Activated naive CD4-positive, alpha-beta T cell treated with Interleukin-2 at 50 U/mL for 16 hours (primary cell): Measurements from ENCODE around the gene CIRBP.
"Not testable (repeated sequence)": the region's sequence is repeated elsewhere in the genome, so short reads cannot be mapped to it uniquely, and the experiment has no call there.

Experiments used
- DNase-seq: peaks from one replicate; pipeline ENCODE4 v3.0.0-alpha.2; 2020

The CIRBP gene

GRCh38 chr19:1295169-1296012, 26.3 kb downstream of the CIRBP start:
- peak; percentile 38 for DNase-seq

DNA sequence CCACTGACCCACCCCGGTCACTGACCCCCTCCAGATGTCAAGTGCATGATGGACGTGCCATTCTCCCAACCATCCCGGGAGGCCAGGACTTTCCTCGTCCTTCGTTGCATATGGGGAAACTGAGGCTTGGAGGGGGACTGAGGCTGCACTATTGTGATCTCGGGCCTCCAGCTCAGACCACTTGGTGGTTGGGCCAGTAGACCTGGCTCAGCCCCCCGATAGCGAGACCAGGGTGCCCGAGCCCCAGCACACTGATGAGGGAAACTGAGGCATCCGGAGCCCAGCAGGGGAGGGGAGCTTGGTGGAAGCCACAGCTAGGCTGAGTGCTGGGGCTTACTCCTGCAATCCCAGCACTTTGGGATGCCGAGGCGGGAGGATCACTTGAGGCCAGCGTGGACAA, 26.9 kb downstream of the CIRBP start:
- no peak for DNase-seq

DNA sequence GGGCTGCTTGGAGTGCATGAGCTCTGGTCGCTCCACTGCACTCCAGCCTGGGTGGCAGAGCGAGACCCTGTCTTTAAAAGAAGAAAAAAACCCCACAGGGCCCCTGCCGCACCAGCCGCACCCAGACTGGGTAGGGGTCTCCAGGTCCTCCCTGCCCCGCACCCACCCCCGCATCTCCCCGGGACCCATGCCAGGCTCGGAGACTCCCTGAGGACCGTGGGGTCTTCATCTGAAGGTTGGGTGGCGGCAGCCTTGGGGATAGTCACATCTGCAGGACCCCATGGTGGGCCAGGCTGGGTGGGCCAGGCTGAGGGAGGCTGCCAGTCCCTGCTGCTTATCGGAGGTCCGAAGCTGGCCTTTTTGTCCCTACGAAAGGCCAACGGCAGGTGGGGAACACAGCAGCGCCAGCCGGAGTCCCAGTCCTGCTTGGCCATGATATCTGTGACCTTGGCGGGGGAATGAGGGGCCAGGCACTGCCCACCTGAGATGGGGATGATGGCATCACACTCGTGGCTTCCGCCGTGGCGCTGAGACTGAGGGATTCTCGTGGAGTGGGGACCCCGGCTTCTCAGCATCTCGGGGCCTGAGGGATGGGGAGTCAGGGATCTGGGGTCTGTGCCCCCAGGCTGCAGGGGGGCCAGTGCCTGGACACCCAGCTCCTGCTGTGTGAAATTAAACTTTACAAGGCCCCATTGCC, 27.6 kb downstream of the CIRBP start:
- DNase-seq = no peak

DNA sequence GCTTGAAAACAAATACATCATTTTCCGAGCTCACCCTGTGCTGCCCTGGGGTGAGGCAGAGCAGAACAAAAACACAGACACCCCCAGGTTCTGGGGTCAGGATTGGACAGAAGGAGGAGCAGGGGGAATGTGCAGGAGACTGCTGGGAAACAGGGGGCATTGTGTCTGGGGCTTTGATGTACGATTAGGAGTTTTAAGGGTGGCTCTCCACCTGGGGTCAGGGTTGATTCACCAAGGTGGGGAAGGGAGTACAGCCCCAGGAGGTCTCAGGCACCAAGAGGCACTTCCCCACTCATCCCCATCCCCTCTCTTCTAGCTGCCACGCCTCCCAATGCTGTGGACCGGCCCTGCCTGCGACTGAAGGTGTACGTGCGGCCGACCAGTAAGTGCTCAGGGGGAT, 29.1 kb downstream of the CIRBP start:
- DNase-seq = no peak

GRCh38 chr19:1299801-1300200, 30.7 kb downstream of the CIRBP start:
- no peak for DNase-seq

DNA sequence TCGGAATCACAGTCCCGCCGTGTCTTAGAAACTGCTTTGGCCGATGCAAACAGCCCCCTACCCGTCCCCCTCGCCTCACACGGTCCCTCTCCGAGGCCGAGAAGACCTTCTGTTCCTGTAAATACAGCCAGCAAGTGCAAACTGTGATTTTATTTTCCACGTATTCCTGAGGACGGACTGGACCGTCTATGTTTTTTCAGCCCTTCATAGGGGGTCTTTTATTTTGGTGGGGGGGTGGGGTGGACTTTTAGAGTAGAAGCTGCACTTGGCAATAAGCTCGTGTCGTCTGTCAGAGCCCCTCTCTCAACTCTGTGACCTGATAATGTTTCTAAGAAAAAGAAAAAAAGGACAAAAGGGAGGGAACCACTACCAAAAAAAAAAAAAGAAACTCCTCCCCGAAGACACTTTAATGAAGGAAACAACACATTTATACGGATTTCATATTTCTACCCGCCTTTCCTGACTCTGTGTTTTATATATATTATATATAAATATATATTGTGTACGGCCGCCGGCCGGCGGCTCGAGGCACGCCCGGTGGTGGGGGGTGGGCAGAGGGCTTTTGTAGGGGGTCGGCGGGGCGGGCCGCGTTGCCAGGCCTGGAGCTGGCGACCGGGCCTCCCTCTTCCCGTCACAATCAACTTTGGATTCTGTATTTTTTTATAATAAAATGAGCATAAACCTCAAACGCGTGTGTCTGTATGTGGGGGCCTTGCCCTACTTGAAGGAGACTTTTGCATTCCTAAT, 31.8 kb downstream of the CIRBP start:
- no peak for DNase-seq

- no peak for DNase-seq
Measured at GRCh38 chr19:1302533-1303239, 33.6 kb downstream of the CIRBP start.

DNA sequence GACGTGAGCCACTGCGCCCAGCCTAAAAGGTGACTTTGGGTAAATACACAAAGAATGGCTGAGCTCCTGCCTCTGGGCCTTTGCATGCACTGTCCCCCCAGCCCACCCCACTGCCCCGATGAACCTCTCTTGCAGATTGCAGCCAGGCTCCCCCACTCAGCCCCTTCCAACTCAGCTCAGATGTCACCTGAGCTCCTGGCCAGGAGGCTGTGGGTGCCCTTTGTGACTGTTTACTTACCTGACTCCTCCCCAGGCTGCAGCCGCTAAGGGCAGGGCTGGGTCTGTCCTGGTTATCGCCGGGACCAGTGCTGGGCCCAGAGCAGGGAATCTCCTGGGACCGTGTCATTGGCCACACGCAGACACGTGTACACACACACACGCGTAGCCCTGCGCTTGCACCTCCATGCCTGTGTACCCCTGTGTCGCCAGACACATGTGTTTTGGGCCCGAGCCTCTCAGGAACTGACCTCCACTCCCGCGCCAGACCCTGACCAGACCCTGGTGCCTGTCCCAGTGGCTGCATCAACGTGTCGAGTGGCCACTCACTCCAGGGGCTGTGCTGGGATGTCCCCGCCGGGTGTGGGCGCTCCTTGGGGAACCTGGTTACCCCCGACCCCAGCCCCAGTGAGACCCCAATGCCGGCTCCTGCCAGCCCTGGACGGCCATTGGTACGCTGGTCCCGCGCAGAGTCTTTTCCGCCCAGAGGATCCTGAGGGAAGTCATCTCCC, 35.2 kb downstream of the CIRBP start:
- no peak for DNase-seq

- DNase-seq = not testable (repeated sequence)
Measured at GRCh38 chr19:1305354-1305753, 36.2 kb downstream of the CIRBP start.

DNA sequence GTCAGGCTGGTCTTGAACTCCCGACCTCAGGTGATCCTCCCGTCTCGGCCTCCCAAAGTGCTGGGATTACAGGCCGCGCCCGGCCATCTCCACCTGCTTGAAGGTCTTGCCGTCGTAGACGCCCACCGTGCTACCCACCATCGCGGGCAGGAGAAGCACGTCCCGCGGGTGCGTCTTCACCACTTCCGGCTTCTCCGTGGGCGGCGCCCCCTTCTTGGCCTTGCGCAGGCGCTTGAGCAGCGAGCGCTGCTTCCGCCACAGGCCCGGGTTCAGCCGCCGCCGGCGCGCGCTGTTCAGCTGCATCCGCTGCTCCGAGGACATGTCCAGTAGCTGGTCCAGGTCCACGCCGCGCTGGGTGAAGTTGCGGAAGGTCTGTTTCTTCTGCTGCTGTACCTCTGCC, 38.2 kb downstream of the CIRBP start:
- no peak for DNase-seq

DNA sequence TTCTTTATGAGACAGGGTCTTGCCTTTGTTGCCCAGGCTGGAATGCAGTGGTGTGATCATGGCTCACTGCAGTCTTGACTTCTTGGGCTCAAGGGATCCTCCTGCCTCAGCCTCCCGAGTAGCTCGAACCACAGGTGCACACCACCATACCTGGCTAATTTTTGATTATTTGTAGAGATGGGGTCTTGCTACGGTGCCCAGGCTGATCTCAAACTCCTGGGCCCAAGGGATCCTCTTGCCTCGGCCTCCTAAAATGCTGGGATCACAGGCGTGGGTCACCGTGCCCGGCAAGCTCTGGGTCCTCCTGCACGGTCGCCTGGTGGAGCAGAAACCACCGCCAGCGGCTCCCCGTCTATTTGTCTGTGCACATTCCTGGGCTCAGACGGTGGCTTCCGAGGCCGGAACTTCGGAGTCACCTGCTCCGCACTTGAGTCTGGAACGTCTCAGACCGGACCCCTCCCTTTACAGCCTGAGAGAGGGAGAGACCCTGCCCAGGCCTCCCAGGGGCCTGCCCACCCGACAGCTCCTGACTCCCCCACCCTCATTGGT, 38.7 kb downstream of the CIRBP start:
- DNase-seq = no peak

DNA sequence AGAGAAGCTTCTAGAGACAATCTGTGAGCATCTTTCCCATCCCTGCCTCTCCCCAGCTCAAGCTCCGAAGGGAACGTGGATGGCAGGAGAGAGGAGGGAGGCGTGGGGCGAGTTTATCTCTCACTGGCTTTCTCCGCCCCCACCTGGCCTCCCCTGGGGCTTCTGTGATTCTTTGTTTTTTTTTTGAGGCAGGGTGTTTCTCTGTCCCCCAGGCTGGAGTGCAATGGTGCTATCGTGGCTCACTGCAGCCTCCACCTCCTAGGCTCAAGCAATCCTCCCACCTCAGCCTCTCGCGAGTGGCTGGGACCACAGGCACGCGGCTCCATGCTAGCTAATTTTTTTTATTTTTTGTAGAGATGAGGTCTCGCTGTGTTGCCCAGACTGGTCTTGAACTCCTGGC, 39.6 kb downstream of the CIRBP start:
- no peak for DNase-seq

DNA sequence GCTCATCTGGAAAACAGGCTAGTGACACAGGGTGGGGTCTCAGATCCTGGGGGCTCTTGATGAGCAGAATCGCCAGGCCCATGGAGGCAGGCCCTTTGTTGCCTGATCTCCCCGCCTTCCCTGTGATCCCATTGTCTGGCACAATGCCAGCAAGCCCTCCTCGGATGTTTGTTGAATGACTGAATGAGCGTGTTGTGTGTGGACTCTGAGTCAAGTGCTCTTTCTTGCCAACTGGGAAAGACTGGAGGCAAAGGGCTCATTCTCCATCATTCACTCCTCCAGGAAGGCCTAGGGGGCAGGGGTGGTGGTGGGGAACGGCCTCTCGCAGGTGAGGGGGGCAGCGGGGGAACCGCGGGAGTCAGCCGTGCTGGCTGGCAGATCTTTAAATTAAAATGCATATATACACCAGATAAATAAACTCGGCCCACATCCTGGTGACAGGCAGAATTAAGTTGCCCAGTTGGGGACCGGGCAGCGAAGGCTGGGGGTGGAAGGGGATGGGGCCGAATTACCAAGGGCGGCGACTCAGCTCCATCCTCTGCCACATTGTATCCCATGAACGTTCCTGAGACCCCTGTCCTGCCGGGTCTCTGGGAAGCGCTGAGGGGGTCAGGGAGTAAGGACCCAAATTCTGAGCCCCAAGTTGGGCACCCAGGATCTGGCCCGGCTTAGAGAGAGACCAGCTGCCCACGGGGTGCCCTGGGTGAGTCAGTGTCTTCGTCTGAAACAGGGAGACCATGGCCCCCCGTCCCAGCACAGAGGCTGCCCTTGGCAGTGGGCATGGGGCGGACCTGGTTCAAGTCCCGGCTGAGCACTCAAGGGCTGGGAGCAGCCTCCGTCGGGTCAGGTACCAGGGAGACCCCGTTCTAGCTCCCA, 41.1 kb downstream of the CIRBP start:
- no peak for DNase-seq

DNA sequence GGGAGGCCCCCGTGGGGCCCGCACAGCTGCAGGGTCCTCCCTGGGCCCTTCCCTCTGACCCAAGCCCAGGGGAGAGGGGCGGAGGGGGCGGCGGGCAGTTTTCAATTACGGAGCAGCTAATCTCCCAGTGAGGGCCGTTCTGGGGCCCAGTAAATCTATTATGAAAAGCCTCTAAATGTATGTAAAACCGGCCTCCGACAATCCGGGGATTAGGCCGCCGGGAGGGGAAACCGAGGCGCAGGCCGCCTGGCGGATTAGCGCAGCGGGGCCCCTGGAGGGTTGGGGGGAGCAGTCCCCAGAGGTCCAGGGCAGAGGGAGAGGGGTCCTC, 41.7 kb downstream of the CIRBP start:
- no peak for DNase-seq

- DNase-seq = no peak
Measured at GRCh38 chr19:1311543-1312091, 42.5 kb downstream of the CIRBP start.

- DNase-seq = no peak
Measured at GRCh38 chr19:1312767-1313694, 43.9 kb downstream of the CIRBP start.

DNA sequence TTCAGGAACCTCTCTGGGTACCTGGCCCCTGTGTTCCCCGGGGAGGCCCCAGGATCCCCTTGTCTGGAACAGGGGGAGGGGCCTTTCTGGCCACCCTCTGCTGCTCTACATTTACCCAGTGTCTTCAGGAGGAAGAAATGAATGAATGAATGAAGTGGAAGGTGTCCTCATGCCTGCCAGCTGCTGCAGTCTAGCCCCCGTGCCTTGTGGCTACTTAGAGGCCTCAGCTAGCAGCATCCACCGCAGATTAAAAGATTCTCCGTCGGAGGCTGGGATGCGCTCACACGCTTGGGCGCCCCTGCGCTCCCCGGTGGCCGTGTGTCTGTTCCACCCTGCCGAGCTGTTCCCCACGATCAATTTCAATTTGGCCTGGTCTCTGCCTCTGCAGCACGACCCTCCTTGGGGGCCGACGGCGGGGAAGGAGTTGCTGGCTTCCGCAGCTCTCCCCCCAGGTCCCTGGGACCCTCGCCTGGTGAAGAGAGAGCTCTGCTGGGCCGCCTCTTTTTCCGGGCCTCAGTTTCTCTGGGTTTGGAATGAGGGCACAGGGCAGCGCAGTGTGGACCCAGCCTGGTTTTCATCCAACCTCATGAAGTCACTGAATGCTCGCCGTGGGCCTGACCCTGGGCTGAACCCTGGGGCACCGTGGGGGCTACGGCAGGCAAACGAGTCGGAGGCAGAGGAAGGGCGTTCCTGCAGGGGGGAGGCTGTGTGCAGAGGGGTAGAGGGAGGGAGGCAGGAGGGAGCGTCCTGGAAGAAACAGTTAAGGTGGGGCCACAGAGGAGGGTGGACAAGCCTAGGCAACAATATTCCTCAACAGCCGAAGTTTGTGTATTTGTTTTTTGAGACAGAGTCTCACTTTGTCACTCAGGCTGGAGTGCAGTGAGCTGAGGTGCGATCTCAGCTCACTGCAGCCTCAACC, 44.8 kb downstream of the CIRBP start:
- DNase-seq = no peak

DNA sequence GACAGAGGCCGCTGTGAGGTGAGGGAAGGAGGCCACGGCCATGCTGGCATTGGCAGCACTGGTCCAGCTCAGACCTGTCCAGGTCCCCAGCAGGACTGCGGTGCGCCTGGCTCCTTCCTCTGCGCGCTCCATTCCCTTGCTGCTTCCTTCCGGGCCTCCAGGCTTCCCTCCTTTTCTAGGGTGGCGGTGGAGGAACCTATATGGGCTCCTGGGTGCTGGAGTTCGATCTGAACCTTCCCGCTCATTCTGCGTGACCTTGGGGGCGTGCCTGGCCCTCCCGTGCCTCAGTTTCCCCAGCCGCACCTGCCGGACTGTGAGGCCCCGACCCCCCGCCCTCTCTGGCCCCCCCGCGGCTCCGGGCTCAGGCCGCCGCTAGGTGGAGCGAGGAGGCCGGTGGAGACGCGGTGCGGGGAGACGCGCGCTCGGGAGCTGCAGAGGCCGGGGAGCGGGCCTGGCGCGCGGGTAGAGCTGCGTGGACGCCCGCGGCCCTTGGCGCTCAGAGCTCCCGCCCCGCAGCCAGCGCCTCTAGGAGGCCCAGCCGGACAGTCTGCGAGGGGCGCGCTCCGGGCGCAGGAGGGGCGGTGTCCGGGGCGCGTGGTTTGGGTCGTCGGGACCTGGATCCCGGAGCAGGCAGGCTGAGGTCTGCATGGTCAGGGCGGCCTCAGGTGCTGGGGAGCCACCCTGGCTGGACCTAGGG, 46.5 kb downstream of the CIRBP start:
- DNase-seq = peak; percentile 21
